ENCODE data around the gene TERT. TPM values are rescaled to one million over a fixed set of nuclear protein-coding genes. Genes with fewer than 3 reads are reported as not detected.

TERT gene
- total and polyA plus RNA-seq, 2 of the 4 experiments (the other 2 are of a cell fraction), result not detected

DNA sequence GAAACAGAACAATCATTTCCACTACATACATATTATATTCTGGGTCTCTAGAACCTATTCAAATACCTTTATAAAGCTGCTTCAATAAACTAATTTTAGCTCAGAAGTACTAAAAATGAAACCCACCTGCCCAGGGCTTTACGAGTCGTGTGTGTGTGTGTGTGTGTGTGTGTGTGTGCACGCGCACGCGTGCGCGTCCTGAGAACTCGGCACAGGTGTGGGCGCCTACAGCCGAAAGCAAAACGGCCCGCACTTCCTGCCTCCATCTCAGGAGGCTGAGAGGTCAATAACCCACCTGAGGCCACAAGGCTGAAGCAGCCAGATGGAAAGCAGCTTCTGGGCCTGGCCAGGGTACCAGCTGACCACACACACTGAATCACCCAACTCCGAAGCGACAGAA lies 47.0 kb upstream of the TERT start:
- dilution Hi-C loops (cut with HindIII; ENCODE audit: low sequenced_read_pairs, unreplicated experiment) (no loop called here), intact Hi-C loops (cut with micrococcal nuclease) (no loop called here), in situ Hi-C loops (cut with MboI; ENCODE audit: low sequenced_read_pairs) (no loop called here)
- POLR2A ChIA-PET (ENCODE audit: unreplicated experiment), result no interaction called here
- Histone ChIP-seq H3K9ac (ENCODE audit: low read depth, low read length) (no peak overlapping the region), H2AK9ac (replicated peaks; ENCODE audit: low read depth, low read length, poor library complexity) (no peak overlapping the region), H3K14ac (replicated peaks; ENCODE audit: low read depth, low read length) (no peak overlapping the region), H3K4ac (ENCODE audit: low read depth, low read length) (no peak overlapping the region), H3K4me2 (ENCODE audit: low read depth, low read length) (no peak overlapping the region), H3K27me3 (ENCODE audit: control insufficient read depth, insufficient read depth, low read length) (no peaks in the 10 kb centered on the region), H3K9me3 (ENCODE audit: control insufficient read depth, insufficient read depth, low read length) (no peaks in the 10 kb centered on the region), H3K9me1 (ENCODE audit: insufficient read depth, low read length) (no peaks in the 10 kb centered on the region), H2BK120ac (ENCODE audit: low read depth, low read length) (no peak overlapping the region), H3K79me1 (ENCODE audit: low read depth in 1 of 2, low read length in 2 of 2) (peaks cover 13 to 29% of the 10 kb centered on the region in 2 experiments), H3K18ac (ENCODE audit: low read depth, low read length) (no peak overlapping the region), H2AK5ac (ENCODE audit: low read depth, low read length) (no peak overlapping the region), H4K91ac (ENCODE audit: insufficient read depth, low read depth, low read length) (no peak overlapping the region), H4K5ac (ENCODE audit: low read depth, low read length) (no peak overlapping the region), H4K20me1 (ENCODE audit: insufficient read depth, low read length) (no peaks in the 10 kb centered on the region), H3K36me3 (ENCODE audit: control insufficient read depth, insufficient read depth, low read length) (peaks cover 41% of the 10 kb centered on the region), H2BK15ac (ENCODE audit: low read depth, low read length) (no peak overlapping the region), H4K8ac (ENCODE audit: low read depth in 2 of 2, low read length in 2 of 2) (no peak overlapping the region), H2BK20ac (ENCODE audit: low read depth, low read length) (no peak overlapping the region), H2AFZ (replicated peaks; ENCODE audit: low read length, poor library complexity) (no peak overlapping the region), H3K56ac (ENCODE audit: extremely low read depth, insufficient read depth, low read length) (no peak overlapping the region), H3K27ac (ENCODE audit: insufficient read depth, low read length) (no peak overlapping the region), H3K4me3 (ENCODE audit: insufficient read depth, low read depth, low read length) (no peak overlapping the region), H3K23ac (ENCODE audit: low read depth, low read length) (no peak overlapping the region), H2BK5ac (ENCODE audit: low read depth, low read length, poor library complexity, severe bottlenecking) (no peak overlapping the region), H3K4me1 (ENCODE audit: control insufficient read depth, insufficient read depth, low read length) (peaks cover 8% of the 10 kb centered on the region; the same call in 1 of the 2 replicates)
- BruUV-seq (replicated peaks), result no TSS peak
- no CpG with 5 or more reads among the region's 15 CpGs for WGBS, 2 experiments (ENCODE audit: extremely low coverage in 2 of 2, insufficient read length in 1 of 2)
- CTCF ChIA-PET, result no interaction called here
- ATAC-seq (ENCODE audit: low read depth) (no peak), DNase-seq (no peak)
- TF ChIP-seq, protein P1, sequence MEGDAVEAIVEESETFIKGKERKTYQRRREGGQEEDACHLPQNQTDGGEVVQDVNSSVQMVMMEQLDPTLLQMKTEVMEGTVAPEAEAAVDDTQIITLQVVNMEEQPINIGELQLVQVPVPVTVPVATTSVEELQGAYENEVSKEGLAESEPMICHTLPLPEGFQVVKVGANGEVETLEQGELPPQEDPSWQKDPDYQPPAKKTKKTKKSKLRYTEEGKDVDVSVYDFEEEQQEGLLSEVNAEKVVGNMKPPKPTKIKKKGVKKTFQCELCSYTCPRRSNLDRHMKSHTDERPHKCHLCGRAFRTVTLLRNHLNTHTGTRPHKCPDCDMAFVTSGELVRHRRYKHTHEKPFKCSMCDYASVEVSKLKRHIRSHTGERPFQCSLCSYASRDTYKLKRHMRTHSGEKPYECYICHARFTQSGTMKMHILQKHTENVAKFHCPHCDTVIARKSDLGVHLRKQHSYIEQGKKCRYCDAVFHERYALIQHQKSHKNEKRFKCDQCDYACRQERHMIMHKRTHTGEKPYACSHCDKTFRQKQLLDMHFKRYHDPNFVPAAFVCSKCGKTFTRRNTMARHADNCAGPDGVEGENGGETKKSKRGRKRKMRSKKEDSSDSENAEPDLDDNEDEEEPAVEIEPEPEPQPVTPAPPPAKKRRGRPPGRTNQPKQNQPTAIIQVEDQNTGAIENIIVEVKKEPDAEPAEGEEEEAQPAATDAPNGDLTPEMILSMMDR (conservative IDR thresholded peaks at IDR 0.05; ENCODE audit: low read depth, low read length), result no peak
- TF ChIP-seq RFX5 (IDR thresholded peaks at IDR 0.05; ENCODE audit: low read depth, low read length), result no peak
- TF ChIP-seq, protein P2, sequence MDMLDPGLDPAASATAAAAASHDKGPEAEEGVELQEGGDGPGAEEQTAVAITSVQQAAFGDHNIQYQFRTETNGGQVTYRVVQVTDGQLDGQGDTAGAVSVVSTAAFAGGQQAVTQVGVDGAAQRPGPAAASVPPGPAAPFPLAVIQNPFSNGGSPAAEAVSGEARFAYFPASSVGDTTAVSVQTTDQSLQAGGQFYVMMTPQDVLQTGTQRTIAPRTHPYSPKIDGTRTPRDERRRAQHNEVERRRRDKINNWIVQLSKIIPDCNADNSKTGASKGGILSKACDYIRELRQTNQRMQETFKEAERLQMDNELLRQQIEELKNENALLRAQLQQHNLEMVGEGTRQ (IDR thresholded peaks at IDR 0.05; ENCODE audit: low read depth, low read length), result no peak
- no peak for TF ChIP-seq CEBPB (IDR thresholded peaks at IDR 0.05; ENCODE audit: low read depth, low read length)
- no peak for TF ChIP-seq BHLHE40 (IDR thresholded peaks at IDR 0.05; ENCODE audit: low read depth, low read length)
- TF ChIP-seq POLR2A (IDR thresholded peaks at IDR 0.05; ENCODE audit: low read depth, low read length), result no peak
- TF ChIP-seq, protein P3, sequence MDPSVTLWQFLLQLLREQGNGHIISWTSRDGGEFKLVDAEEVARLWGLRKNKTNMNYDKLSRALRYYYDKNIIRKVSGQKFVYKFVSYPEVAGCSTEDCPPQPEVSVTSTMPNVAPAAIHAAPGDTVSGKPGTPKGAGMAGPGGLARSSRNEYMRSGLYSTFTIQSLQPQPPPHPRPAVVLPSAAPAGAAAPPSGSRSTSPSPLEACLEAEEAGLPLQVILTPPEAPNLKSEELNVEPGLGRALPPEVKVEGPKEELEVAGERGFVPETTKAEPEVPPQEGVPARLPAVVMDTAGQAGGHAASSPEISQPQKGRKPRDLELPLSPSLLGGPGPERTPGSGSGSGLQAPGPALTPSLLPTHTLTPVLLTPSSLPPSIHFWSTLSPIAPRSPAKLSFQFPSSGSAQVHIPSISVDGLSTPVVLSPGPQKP (IDR thresholded peaks at IDR 0.05; ENCODE audit: borderline replicate concordance, low read depth, low read length), result no peak
- TF ChIP-seq RAD21 (IDR thresholded peaks at IDR 0.05; ENCODE audit: low read length), result no peak
- TF ChIP-seq NFE2L2 (IDR thresholded peaks at IDR 0.05; ENCODE audit: low read depth, low read length), result no peak
- no peak for TF ChIP-seq MAZ (IDR thresholded peaks at IDR 0.05; ENCODE audit: borderline replicate concordance, low read depth, low read length)
- no peak for TF ChIP-seq RCOR1 (IDR thresholded peaks at IDR 0.05; ENCODE audit: insufficient replicate concordance, low read length)
